SK-N-SH (cell line): ENCODE measurements around the gene RGS13. TPM values are rescaled to one million over a fixed set of nuclear protein-coding genes. Genes with fewer than 3 reads are reported as not detected.

Experiments used
- CTCF ChIA-PET: fragments of 300-600, 350-600 bp; formaldehyde crosslinking; extraction: SDS; loops from one replicate; lab custom pipeline; 2021; lab: Yijun Ruan, JAX
- POLR2A ChIA-PET: fragments of 350-600 bp; sonication (Branson Sonifier 250); formaldehyde crosslinking; extraction: SDS; loops from one replicate; lab custom pipeline; 2020; ENCODE audit warnings: antibody characterized with exemption, inconsistent platforms; lab: Yijun Ruan, JAX
- DNase-seq: peaks from one replicate; pipeline ENCODE4 v3.0.0; 2012
- H2AFZ ChIP-seq: fragments of 200-600 bp; sonication (generic); 2 replicates; pipeline ENCODE4 v1.8.1; 2016; ENCODE audit warnings: antibody characterized with exemption, mild to moderate bottlenecking, low read depth
- H3F3A ChIP-seq: fragments of 200-600 bp; sonication (generic); replicated peaks from 2 replicates; pipeline ENCODE3; 2016; ENCODE audit warnings: antibody characterized with exemption, mild to moderate bottlenecking; ENCODE audit not compliant: insufficient read depth
- H3K27ac ChIP-seq, 2 experiments: fragments of 200-500 bp in 1 of 2; fragments of 200-600 bp in 1 of 2; sonication (Bioruptor generic) in 1 of 2; sonication (generic), shearing (Covaris generic) in 1 of 2; 2 replicates each; pipeline versions ENCODE4 v1.5.1 to v1.6.1; 2014 to 2016; ENCODE audit warnings: low read depth in 2 of 2, inconsistent platforms in 1 of 2, low read length in 1 of 2, mild to moderate bottlenecking in 1 of 2, mixed read lengths in 1 of 2
- H3K27me3 ChIP-seq: fragments of 200-600 bp; sonication (generic), shearing (Covaris generic); 2 replicates; pipeline ENCODE4 v1.6.1; 2016; ENCODE audit warnings: mixed run types; ENCODE audit not compliant: insufficient read depth
- H3K36me3 ChIP-seq, 2 experiments: fragments of 200-500 bp in 1 of 2; fragments of 200-600 bp in 1 of 2; sonication (Bioruptor generic) in 1 of 2; sonication (generic) in 1 of 2; replicated peaks in 1 of 2; 2 replicates each; pipeline versions ENCODE3 to v1.5.1; 2014 to 2016; ENCODE audit warnings: low read length in 1 of 2, mild to moderate bottlenecking in 1 of 2; ENCODE audit not compliant: insufficient read depth in 2 of 2, control insufficient read depth in 1 of 2
- H3K4me1 ChIP-seq, 2 experiments: fragments of 200-500 bp in 1 of 2; fragments of 200-600 bp in 1 of 2; sonication (Bioruptor generic) in 1 of 2; sonication (generic), shearing (Covaris generic) in 1 of 2; 2 replicates each; pipeline versions ENCODE4 v1.5.1 to v1.6.1; 2014 to 2016; ENCODE audit warnings: low read depth in 1 of 2, low read length in 1 of 2, mixed run types in 1 of 2; ENCODE audit not compliant: insufficient read depth in 2 of 2, control insufficient read depth in 1 of 2
- H3K4me2 ChIP-seq: fragments of 200-600 bp; sonication (generic), shearing (Covaris generic); 2 replicates; pipeline ENCODE4 v1.6.1; 2017; ENCODE audit warnings: mixed run types
- H3K4me3 ChIP-seq, 2 experiments: fragments of 200-500 bp in 1 of 2; fragments of 200-600 bp in 1 of 2; sonication (Bioruptor generic) in 1 of 2; sonication (generic), shearing (Covaris generic) in 1 of 2; 2 replicates each; pipeline versions ENCODE4 v1.5.1 to v1.8.1; 2014 to 2016; ENCODE audit warnings: low read depth in 2 of 2, inconsistent platforms in 1 of 2, low read length in 1 of 2, mild to moderate bottlenecking in 1 of 2, mixed read lengths in 1 of 2, moderate library complexity in 1 of 2
- H3K79me2 ChIP-seq: fragments of 200-600 bp; sonication (generic); 2 replicates; pipeline ENCODE4 v1.8.1; 2017; ENCODE audit warnings: mild to moderate bottlenecking; ENCODE audit not compliant: insufficient read depth
- H3K9ac ChIP-seq: fragments of 200-600 bp; sonication (generic); 2 replicates; pipeline ENCODE4 v1.6.1; 2017; ENCODE audit warnings: mixed run types
- H3K9me2 ChIP-seq: fragments of 200-600 bp; sonication (generic); 2 replicates; pipeline ENCODE4 v1.6.1; 2017; ENCODE audit warnings: mixed run types
- H3K9me3 ChIP-seq: fragments of 200-600 bp; sonication (generic); 2 replicates; pipeline ENCODE4 v1.6.1; 2017; ENCODE audit warnings: mixed run types, mild to moderate bottlenecking, moderate library complexity
- H4K20me1 ChIP-seq: fragments of 200-600 bp; sonication (generic); 2 replicates; pipeline ENCODE4 v1.6.1; 2017; ENCODE audit warnings: mild to moderate bottlenecking, mixed run types; ENCODE audit not compliant: insufficient read depth
- EZH2phosphoT487 ChIP-seq: fragments of 200-600 bp; sonication (generic); IDR thresholded peaks from 2 replicates; pipeline ENCODE4 v1.6.1; 2017; ENCODE audit warnings: low read depth, mixed run types, mild to moderate bottlenecking, antibody characterized with exemption, moderate library complexity, borderline replicate concordance
- FOSL2 ChIP-seq: IDR thresholded peaks from 2 replicates; pipeline ENCODE4 v1.4.0; 2012; ENCODE audit warnings: low read depth, mild to moderate bottlenecking, moderate library complexity, borderline replicate concordance
- FOXM1 ChIP-seq: IDR thresholded peaks from 2 replicates; pipeline ENCODE4 v1.4.0; 2012; ENCODE audit warnings: low read depth, mild to moderate bottlenecking
- GABPA ChIP-seq: IDR thresholded peaks from 2 replicates; pipeline ENCODE4 v1.4.0; 2012; ENCODE audit warnings: low read depth, mild to moderate bottlenecking
- PBX3 ChIP-seq: IDR thresholded peaks from 2 replicates; pipeline ENCODE4; 2012
- POLR2AphosphoS5 ChIP-seq: IDR thresholded peaks from 2 replicates; pipeline ENCODE4 v1.6.1; 2012; ENCODE audit warnings: low read depth, low read length
- RCOR1 ChIP-seq: fragments of 150-350 bp; IDR thresholded peaks from 2 replicates; pipeline ENCODE4 v1.6.1; 2017; ENCODE audit warnings: antibody characterized with exemption, low read length
- SIN3A ChIP-seq: IDR thresholded peaks from 2 replicates; pipeline ENCODE4 v1.6.1; 2012; ENCODE audit warnings: low read depth, mild to moderate bottlenecking, low read length, moderate library complexity, borderline replicate concordance
- SMC3 ChIP-seq: IDR thresholded peaks from 2 replicates; pipeline ENCODE4 v1.6.1; 2012; ENCODE audit warnings: low read depth, low read length, improper control_type of control experiment
- TCF12 ChIP-seq: IDR thresholded peaks from 2 replicates; pipeline ENCODE4 v1.4.0; 2012
- TEAD4 ChIP-seq: IDR thresholded peaks from 2 replicates; pipeline ENCODE4 v1.4.0; 2012; ENCODE audit warnings: mild to moderate bottlenecking, borderline replicate concordance; ENCODE audit not compliant: insufficient read depth
- USF1 ChIP-seq: IDR thresholded peaks from 2 replicates; pipeline ENCODE4 v1.4.0; 2012; ENCODE audit warnings: low read depth, borderline replicate concordance
- YY1 ChIP-seq: IDR thresholded peaks from 2 replicates; pipeline ENCODE4 v1.4.0; 2012; ENCODE audit warnings: low read depth, mild to moderate bottlenecking
- WGBS: methylation state at CpG from one replicate; pipeline ENCODE4 v1.1.6; 2017; ENCODE audit warnings: low lambda C conversion rate; 5-methylcytosine and 5-hydroxymethylcytosine counted together
- polyA plus RNA-seq, 3 experiments: library from polyadenylated mRNA; depleted of rRNA; stranded (reverse); fragments of >200 nt; gene quantifications; 2 replicates each; pipeline ENCODE4 v1.2.3, GENCODE V29; 2012

The RGS13 gene
- polyA plus RNA-seq, 1 of the 3 experiments (the other 2 are of a cell fraction), result not detected

DNA sequence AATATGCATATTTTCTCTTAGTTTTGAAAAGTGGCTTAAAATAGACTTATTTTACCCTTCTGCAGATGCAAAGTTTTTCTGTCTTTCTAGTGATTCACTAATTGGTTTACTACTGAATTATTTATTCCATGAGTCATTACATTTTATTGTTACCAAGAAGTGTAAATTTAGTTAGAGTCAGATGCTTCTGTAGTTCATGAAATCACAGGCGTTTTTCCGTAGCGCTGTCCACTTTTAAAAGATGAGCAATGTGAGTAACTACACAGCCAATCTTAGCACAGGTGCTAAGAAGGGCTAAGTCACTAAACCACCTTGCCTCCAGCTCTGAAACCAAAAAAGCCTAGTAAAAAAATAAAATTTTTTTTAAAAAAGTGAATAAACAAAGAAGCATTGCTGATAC, 24.7 kb downstream of the RGS13 start:
- Histone ChIP-seq H3K79me2 (no peaks in the 10 kb centered on the region), H2AFZ (no peak overlapping the region), H3K4me2 (no peak overlapping the region), H3K4me1 (no peaks in the 10 kb centered on the region; a peak in 2 of 4 replicates), H3F3A (no peaks in the 10 kb centered on the region), H3K4me3 (no peak overlapping the region), H3K27me3 (no peaks in the 10 kb centered on the region), H3K27ac (no peak overlapping the region), H3K9me3 (no peaks in the 10 kb centered on the region), H3K9ac (no peak overlapping the region), H3K36me3 (no peaks in the 10 kb centered on the region), H3K9me2 (no peaks in the 10 kb centered on the region), H4K20me1 (no peaks in the 10 kb centered on the region)
- TF ChIP-seq POLR2AphosphoS5 (no peak), PBX3 (no peak), YY1 (no peak)
- CTCF ChIA-PET, result no interaction called here
- DNase-seq, result no peak
- POLR2A ChIA-PET, result no interaction called here
- WGBS, result 92% methylated on average over 3 of the region's 3 CpGs

- H3K4me1 ChIP-seq, result no peaks in the 10 kb centered on the region
- H3K4me3 ChIP-seq, result no peak overlapping the region
- H3K9ac ChIP-seq, result no peak overlapping the region
- no peaks in the 10 kb centered on the region for H3K79me2 ChIP-seq
- H3K4me2 ChIP-seq, result no peak overlapping the region
- WGBS, result 69% methylated on average over 4 of the region's 5 CpGs
- no peak overlapping the region for H2AFZ ChIP-seq
- TF ChIP-seq RCOR1, result no peak
- TF ChIP-seq SMC3, result no peak
- TF ChIP-seq FOXM1, result no peak
- TF ChIP-seq EZH2phosphoT487, result no peak
- TF ChIP-seq SIN3A, result no peak
- no peak for TF ChIP-seq TCF12
- no peak for TF ChIP-seq USF1
- TF ChIP-seq TEAD4, result no peak
- TF ChIP-seq GABPA, result no peak
- TF ChIP-seq POLR2AphosphoS5, result no peak
- no peak for TF ChIP-seq FOSL2
- H3K9me2 ChIP-seq, result no peaks in the 10 kb centered on the region
- H4K20me1 ChIP-seq, result no peaks in the 10 kb centered on the region
- no peak for DNase-seq
- no peaks in the 10 kb centered on the region for H3F3A ChIP-seq
- POLR2A ChIA-PET, result no interaction called here
- no peak overlapping the region for H3K27ac ChIP-seq
- no peaks in the 10 kb centered on the region for H3K36me3 ChIP-seq
- no peaks in the 10 kb centered on the region for H3K9me3 ChIP-seq
- no peaks in the 10 kb centered on the region for H3K27me3 ChIP-seq
- CTCF ChIA-PET, result interaction anchor here (1.4 kb wide), 1 partner anchor 41 kb away, joined by 4 read pairs; no protein-coding TSS in a partner anchor
Observed at GRCh38 chr1:192668409-192668983, 32.5 kb downstream of the RGS13 start.
